Fibroblast of lung (primary cell): ENCODE results near the gene TMEFF2. TPM values are rescaled to one million over a fixed set of nuclear protein-coding genes. Genes with fewer than 3 reads are reported as not detected.

Experiments
- DNase-seq, 2 donors: peaks; one replicate each; pipeline versions ENCODE4 v3.0.0 to v3.0.0-alpha.2; 2010; ENCODE audit warnings: low read depth in 2 of 2
- H2AFZ ChIP-seq: 2 replicates; pipeline ENCODE4 v1.5.1; 2012; ENCODE audit warnings: low read length, control low read depth, inconsistent platforms
- H3K27ac ChIP-seq: 2 replicates; pipeline ENCODE4 v1.5.1; 2011; ENCODE audit warnings: low read length, control low read depth; ENCODE audit not compliant: insufficient read depth
- H3K27me3 ChIP-seq: 2 replicates; pipeline ENCODE4 v1.5.1; 2011; ENCODE audit warnings: mild to moderate bottlenecking, low read length; ENCODE audit not compliant: control insufficient read depth, insufficient read depth
- H3K36me3 ChIP-seq: 2 replicates; pipeline ENCODE4 v1.5.1; 2011; ENCODE audit warnings: low read length; ENCODE audit not compliant: control insufficient read depth, insufficient read depth
- H3K4me1 ChIP-seq: 2 replicates; pipeline ENCODE4 v1.5.1; 2011; ENCODE audit warnings: low read length; ENCODE audit not compliant: control insufficient read depth, insufficient read depth; ENCODE audit errors: extremely low read depth
- H3K4me2 ChIP-seq: 2 replicates; pipeline ENCODE4 v1.5.1; 2011; ENCODE audit warnings: low read length, control low read depth; ENCODE audit not compliant: insufficient read depth; ENCODE audit errors: extremely low read depth
- H3K4me3 ChIP-seq, 4 experiments: fragments of 200-600 bp in 1 of 4; sonication (generic) in 1 of 4; replicated peaks in 1 of 4; 2 replicates each; pipeline ENCODE4 v1.5.1; 2011 to 2016; ENCODE audit warnings: low read length in 4 of 4, low read depth in 3 of 4, mild to moderate bottlenecking in 3 of 4, control low read depth in 2 of 4, inconsistent platforms in 1 of 4, mixed read lengths in 1 of 4; ENCODE audit not compliant: insufficient read depth in 1 of 4; ENCODE audit errors: control extremely low read depth in 1 of 4
- H3K79me2 ChIP-seq: 2 replicates; pipeline ENCODE4 v1.5.1; 2012; ENCODE audit warnings: mild to moderate bottlenecking, low read length, inconsistent platforms; ENCODE audit not compliant: control insufficient read depth, insufficient read depth
- H3K9ac ChIP-seq: 2 replicates; pipeline ENCODE4 v1.5.1; 2011; ENCODE audit warnings: mild to moderate bottlenecking, low read length, control low read depth; ENCODE audit not compliant: insufficient read depth
- H3K9me3 ChIP-seq: 2 replicates; pipeline ENCODE4 v1.5.1; 2012; ENCODE audit warnings: low read depth, low read length; ENCODE audit not compliant: control insufficient read depth, insufficient read depth
- H4K20me1 ChIP-seq: 2 replicates; pipeline ENCODE4 v1.5.1; 2011; ENCODE audit warnings: low read length; ENCODE audit not compliant: control insufficient read depth, insufficient read depth; ENCODE audit errors: extremely low read depth
- EZH2 ChIP-seq: IDR thresholded peaks from 2 replicates; pipeline ENCODE4 v1.5.1; 2012; ENCODE audit warnings: low read length, control low read depth, mild to moderate bottlenecking; ENCODE audit errors: missing control alignments
- polyA plus RNA-seq, 2 donors: library from polyadenylated mRNA; depleted of rRNA in 1 of 2; stranded (reverse) in 1 of 2; unstranded in 1 of 2; fragments of >200 nt; gene quantifications; 2 replicates each; pipeline ENCODE4 v1.2.1, GENCODE V29; 2011 to 2012; ENCODE audit warnings: missing spikeins in 1 of 2
- total RNA-seq: library from RNA; depleted of rRNA; stranded (reverse); fragments of >200 nt; gene quantifications from 2 replicates; pipeline ENCODE4 v1.2.1, GENCODE V29; 2014
- TF ChIP-seq, protein P1 (sequence below), 2 donors: IDR thresholded peaks in 1 of 2; conservative IDR thresholded peaks in 1 of 2; 1 replicate in 1 of 2; 2 replicates in 1 of 2; pipeline ENCODE4 v1.5.1; 2011 to 2012; ENCODE audit warnings: low read length in 2 of 2, control low read depth in 1 of 2, inconsistent platforms in 1 of 2, low read depth in 1 of 2, mild to moderate bottlenecking in 1 of 2

The TMEFF2 gene
- total and polyA plus RNA-seq, 2 donors (not counting 1 experiment from before 2014, with no cell fraction given): 0.33 to 0.87 TPM

DNA sequence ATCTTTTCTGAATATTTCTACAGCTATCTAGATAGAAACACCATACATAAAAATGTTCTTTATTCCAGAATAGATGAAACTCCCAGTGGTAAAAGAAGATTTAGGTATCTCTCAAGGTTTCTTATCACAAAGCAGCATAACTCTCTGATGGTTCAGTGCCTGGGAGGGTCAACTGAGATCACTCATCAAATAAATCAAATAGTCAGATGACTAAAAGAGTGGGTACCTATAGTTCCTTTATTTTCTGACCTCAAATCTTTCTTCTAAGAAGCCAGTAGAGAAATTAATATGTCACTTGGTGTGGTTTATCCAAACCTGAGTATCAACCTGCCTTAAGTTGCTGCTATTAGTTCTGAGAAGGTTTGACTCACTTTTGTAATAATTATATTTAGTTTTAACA lies 120.9 kb downstream of the TMEFF2 start:
- Histone ChIP-seq H4K20me1 (no peaks in the 10 kb centered on the region), H3K4me2 (no peak overlapping the region), H3K79me2 (no peaks in the 10 kb centered on the region), H2AFZ (no peak overlapping the region), H3K27me3 (no peaks in the 10 kb centered on the region), H3K36me3 (no peaks in the 10 kb centered on the region), H3K27ac (no peak overlapping the region), H3K4me1 (no peaks in the 10 kb centered on the region), H3K9me3 (no peaks in the 10 kb centered on the region), H3K4me3 (no peak overlapping the region), H3K9ac (no peak overlapping the region)
- TF ChIP-seq EZH2: no peak
- TF ChIP-seq, protein P1, sequence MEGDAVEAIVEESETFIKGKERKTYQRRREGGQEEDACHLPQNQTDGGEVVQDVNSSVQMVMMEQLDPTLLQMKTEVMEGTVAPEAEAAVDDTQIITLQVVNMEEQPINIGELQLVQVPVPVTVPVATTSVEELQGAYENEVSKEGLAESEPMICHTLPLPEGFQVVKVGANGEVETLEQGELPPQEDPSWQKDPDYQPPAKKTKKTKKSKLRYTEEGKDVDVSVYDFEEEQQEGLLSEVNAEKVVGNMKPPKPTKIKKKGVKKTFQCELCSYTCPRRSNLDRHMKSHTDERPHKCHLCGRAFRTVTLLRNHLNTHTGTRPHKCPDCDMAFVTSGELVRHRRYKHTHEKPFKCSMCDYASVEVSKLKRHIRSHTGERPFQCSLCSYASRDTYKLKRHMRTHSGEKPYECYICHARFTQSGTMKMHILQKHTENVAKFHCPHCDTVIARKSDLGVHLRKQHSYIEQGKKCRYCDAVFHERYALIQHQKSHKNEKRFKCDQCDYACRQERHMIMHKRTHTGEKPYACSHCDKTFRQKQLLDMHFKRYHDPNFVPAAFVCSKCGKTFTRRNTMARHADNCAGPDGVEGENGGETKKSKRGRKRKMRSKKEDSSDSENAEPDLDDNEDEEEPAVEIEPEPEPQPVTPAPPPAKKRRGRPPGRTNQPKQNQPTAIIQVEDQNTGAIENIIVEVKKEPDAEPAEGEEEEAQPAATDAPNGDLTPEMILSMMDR (conservative IDR thresholded peaks at IDR 0.05 in 1 of 2, IDR thresholded peaks at IDR 0.05 in 1 of 2; ENCODE audit: low read depth in 1 of 2, low read length in 2 of 2): no peak
- DNase-seq: no peak

DNA sequence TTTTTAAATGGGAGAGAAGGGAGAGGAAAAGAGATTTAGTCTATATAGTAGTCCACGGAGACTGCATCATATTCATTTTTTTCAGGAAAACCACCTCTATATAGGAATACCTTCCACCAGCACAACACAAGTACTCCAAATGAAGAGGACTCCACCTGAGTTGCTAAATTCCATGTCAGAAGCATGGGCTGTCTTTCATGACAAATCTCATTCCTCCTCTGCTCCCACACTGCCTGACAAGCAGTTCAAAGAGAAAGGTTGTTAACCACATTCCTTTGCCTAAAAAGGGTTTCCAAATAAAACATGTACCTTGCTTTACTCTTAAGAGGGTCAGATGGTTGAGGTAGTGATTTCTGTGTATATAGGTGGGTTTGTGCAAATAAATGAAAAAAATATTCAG lies 122.0 kb downstream of the TMEFF2 start:
- Histone ChIP-seq H3K4me3 (no peak overlapping the region), H4K20me1 (no peaks in the 10 kb centered on the region), H3K27me3 (no peaks in the 10 kb centered on the region), H3K79me2 (no peaks in the 10 kb centered on the region), H3K9me3 (no peaks in the 10 kb centered on the region), H3K27ac (no peak overlapping the region), H3K4me2 (no peak overlapping the region), H3K4me1 (no peaks in the 10 kb centered on the region), H2AFZ (no peak overlapping the region), H3K36me3 (no peaks in the 10 kb centered on the region), H3K9ac (no peak overlapping the region)
- no peak for DNase-seq
- TF ChIP-seq, protein P1 (conservative IDR thresholded peaks at IDR 0.05 in 1 of 2, IDR thresholded peaks at IDR 0.05 in 1 of 2; ENCODE audit: low read depth in 1 of 2, low read length in 2 of 2): no peak
- no peak for TF ChIP-seq EZH2

DNA sequence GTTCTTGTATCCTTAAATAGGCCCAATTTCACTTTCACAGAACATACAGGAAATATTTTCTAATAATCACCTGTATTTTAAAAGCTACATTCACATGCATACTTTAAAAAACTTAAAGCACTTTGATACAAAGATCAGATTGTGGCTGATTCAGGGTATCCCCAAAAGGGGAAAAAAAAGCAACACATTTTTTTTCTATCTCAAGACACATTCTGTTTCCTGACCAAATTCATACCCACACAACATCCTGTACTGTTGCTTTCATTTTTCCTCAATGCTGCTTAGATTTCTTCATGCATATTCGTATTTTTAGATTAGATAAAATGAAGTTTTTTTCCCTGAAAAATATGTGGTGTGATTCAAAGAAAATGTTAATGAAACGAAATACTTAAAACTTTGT lies 122.5 kb downstream of the TMEFF2 start:
- H3K4me3 ChIP-seq: no peak overlapping the region
- H3K36me3 ChIP-seq: no peaks in the 10 kb centered on the region
- no peak for DNase-seq
- no peaks in the 10 kb centered on the region for H3K4me1 ChIP-seq
- H3K9me3 ChIP-seq: no peaks in the 10 kb centered on the region
- H3K9ac ChIP-seq: no peak overlapping the region
- H3K27me3 ChIP-seq: no peaks in the 10 kb centered on the region
- H3K79me2 ChIP-seq: no peaks in the 10 kb centered on the region
- TF ChIP-seq, protein P1 (conservative IDR thresholded peaks at IDR 0.05 in 1 of 2, IDR thresholded peaks at IDR 0.05 in 1 of 2; ENCODE audit: low read depth in 1 of 2, low read length in 2 of 2): no peak
- TF ChIP-seq EZH2: no peak
- H3K4me2 ChIP-seq: no peak overlapping the region
- H3K27ac ChIP-seq: no peak overlapping the region
- no peaks in the 10 kb centered on the region for H4K20me1 ChIP-seq
- H2AFZ ChIP-seq: no peak overlapping the region
